DOHH2 (cell line): ENCODE data around the gene DUOXA2.

Source experiments
- H3F3A ChIP-seq: fragments of 200-600 bp; sonication (generic), shearing (Covaris generic); 2 replicates; pipeline ENCODE4 v1.6.0; 2016; ENCODE audit warnings: antibody characterized with exemption, mild to moderate bottlenecking; ENCODE audit not compliant: control insufficient read depth, insufficient read depth
- H3K27ac ChIP-seq: fragments of 200-600 bp; sonication (generic); 2 replicates; pipeline ENCODE4 v1.5.1; 2014; ENCODE audit warnings: low read depth, mild to moderate bottlenecking, low read length, moderate library complexity
- H3K27me3 ChIP-seq: fragments of 200-600 bp; sonication (generic); 2 replicates; pipeline ENCODE4 v1.6.1; 2014; ENCODE audit warnings: mild to moderate bottlenecking, low read length, mixed read lengths; ENCODE audit not compliant: control insufficient read depth
- H3K36me3 ChIP-seq: fragments of 200-600 bp; sonication (generic); 2 replicates; pipeline ENCODE4 v1.6.1; 2014; ENCODE audit warnings: mild to moderate bottlenecking, low read length, moderate library complexity, mixed read lengths; ENCODE audit not compliant: control insufficient read depth
- H3K4me1 ChIP-seq: fragments of 200-600 bp; sonication (generic); 2 replicates; pipeline ENCODE4 v1.6.1; 2014; ENCODE audit warnings: mild to moderate bottlenecking, low read length, mixed read lengths; ENCODE audit not compliant: control insufficient read depth
- H3K4me2 ChIP-seq: fragments of 200-600 bp; sonication (generic); 2 replicates; pipeline ENCODE4 v1.6.0; 2014; ENCODE audit warnings: mild to moderate bottlenecking, low read length, moderate library complexity
- H3K4me3 ChIP-seq: fragments of 200-600 bp; sonication (generic); 2 replicates; pipeline ENCODE4 v1.5.1; 2014; ENCODE audit warnings: mild to moderate bottlenecking, low read length, mixed read lengths
- H3K79me2 ChIP-seq: fragments of 200-600 bp; sonication (generic); 2 replicates; pipeline ENCODE4 v1.6.1; 2014; ENCODE audit warnings: mild to moderate bottlenecking, low read length, mixed read lengths; ENCODE audit not compliant: control insufficient read depth
- H3K9me2 ChIP-seq: fragments of 200-600 bp; sonication (generic); replicated peaks from 2 replicates; pipeline ENCODE4 v1.6.1; 2014; ENCODE audit warnings: mild to moderate bottlenecking, low read length, mixed read lengths; ENCODE audit not compliant: control insufficient read depth
- H3K9me3 ChIP-seq: fragments of 200-600 bp; sonication (generic); 2 replicates; pipeline ENCODE4 v1.6.1; 2014; ENCODE audit warnings: antibody characterized with exemption, low read length, mixed read lengths; ENCODE audit not compliant: control insufficient read depth, insufficient read depth
- H4K20me1 ChIP-seq: fragments of 200-600 bp; sonication (generic); 2 replicates; pipeline ENCODE4 v1.6.0; 2014; ENCODE audit warnings: low read depth, mild to moderate bottlenecking, antibody characterized with exemption, low read length, moderate library complexity; ENCODE audit not compliant: control insufficient read depth, insufficient read depth
- CTCF ChIP-seq: fragments of 200-600 bp; sonication (generic); IDR thresholded peaks from one replicate; pipeline ENCODE4 v1.5.1; 2014; ENCODE audit warnings: antibody characterized with exemption, mild to moderate bottlenecking, low read depth, low read length; ENCODE audit not compliant: poor library complexity, severe bottlenecking
- EZH2phosphoT487 ChIP-seq: fragments of 200-600 bp; sonication (generic); IDR thresholded peaks from 2 replicates; pipeline ENCODE4 v1.6.1; 2017; ENCODE audit warnings: borderline replicate concordance, mild to moderate bottlenecking, antibody characterized with exemption, low read length, moderate library complexity, mixed read lengths

Gene DUOXA2

GRCh38 chr15:45129651-45130129 lies 15.6 kb downstream of the DUOXA2 start, which contains the start of the genes DUOX1 and DUOXA1:
Gene DUOX1 (plus strand): TSS chr15:45129994. CDS start chr15:45131967, 1,973 bp downstream.
Gene DUOXA1 (minus strand): TSS chr15:45129879. CDS start chr15:45123014, 6,865 bp downstream.
- H3K27me3 ChIP-seq, result peaks cover 18% of the 10 kb centered on the region

DNA sequence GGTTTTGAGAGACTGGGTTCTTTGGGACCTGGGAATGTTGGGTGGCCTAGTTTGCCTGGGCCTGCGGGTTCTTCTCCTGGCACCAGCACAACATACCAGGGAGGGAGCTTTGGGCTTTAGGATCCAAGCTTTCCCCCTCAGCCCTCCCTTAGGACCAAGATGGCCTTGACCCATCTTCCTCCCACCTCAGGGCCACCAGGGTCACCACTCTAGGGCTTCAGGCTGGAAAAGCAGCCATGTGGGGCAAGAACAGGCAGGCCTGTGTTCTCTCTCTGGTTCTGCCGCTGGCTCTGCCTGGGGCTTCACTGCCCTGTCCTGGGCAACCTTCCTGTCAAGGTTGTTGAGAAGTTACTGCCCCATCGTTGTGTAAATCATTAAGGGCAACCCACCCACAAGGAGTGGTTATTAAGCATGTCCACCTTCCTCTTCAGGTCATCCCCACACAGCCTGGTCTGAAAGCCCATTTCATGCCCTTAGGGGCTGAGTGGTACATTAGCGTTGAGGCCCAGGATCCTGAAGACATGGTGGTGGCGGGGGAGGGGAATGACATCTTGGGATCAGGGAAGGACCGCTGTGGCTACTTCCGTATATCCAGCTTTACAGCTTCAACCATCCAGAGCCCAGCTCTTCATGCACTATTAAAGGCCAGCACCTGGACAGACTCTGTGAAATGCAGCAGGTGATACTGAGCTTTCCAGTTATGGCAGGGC lies 16.3 kb downstream of the DUOXA2 start:
- Histone ChIP-seq H3K9me2 (no peaks in the 10 kb centered on the region), H3K4me2 (no peak overlapping the region), H4K20me1 (no peaks in the 10 kb centered on the region), H3K27ac (no peak overlapping the region), H3K79me2 (no peaks in the 10 kb centered on the region), H3K36me3 (no peaks in the 10 kb centered on the region), H3K27me3 (peaks cover 12% of the 10 kb centered on the region), H3K4me3 (no peak overlapping the region), H3F3A (no peaks in the 10 kb centered on the region), H3K4me1 (no peaks in the 10 kb centered on the region), H3K9me3 (no peaks in the 10 kb centered on the region)
- no peak for TF ChIP-seq CTCF

More at GRCh38 chr15:45129651-45130129, 15.6 kb downstream of the DUOXA2 start, which contains the start of the genes DUOX1 and DUOXA1:
- no peak within 1 kb of the TSS for H3K4me3 ChIP-seq
- H3K4me2 ChIP-seq, result no peak within 1 kb of the TSS
- H3F3A ChIP-seq, result no peaks in the 10 kb centered on the region
- no peak for TF ChIP-seq EZH2phosphoT487
- no peak for TF ChIP-seq CTCF
- no peaks in the 10 kb centered on the region for H4K20me1 ChIP-seq
- H3K9me2 ChIP-seq, result no peaks in the 10 kb centered on the region
- no peaks in the 10 kb centered on the region for H3K4me1 ChIP-seq
- H3K27ac ChIP-seq, result no peak within 1 kb of the TSS
- no peaks in the 10 kb centered on the region for H3K79me2 ChIP-seq
- H3K9me3 ChIP-seq, result no peaks in the 10 kb centered on the region
- no peaks in the 10 kb centered on the region for H3K36me3 ChIP-seq

- Histone ChIP-seq H3K9me2 (no peaks in the 10 kb centered on the region), H3K4me2 (no peak overlapping the region), H3K4me1 (no peaks in the 10 kb centered on the region), H3F3A (no peaks in the 10 kb centered on the region), H3K9me3 (no peaks in the 10 kb centered on the region), H3K27me3 (peaks cover 12% of the 10 kb centered on the region), H3K36me3 (no peaks in the 10 kb centered on the region), H4K20me1 (no peaks in the 10 kb centered on the region), H3K27ac (no peak overlapping the region), H3K4me3 (no peak overlapping the region), H3K79me2 (no peaks in the 10 kb centered on the region)
- TF ChIP-seq CTCF, result no peak
- no peak for TF ChIP-seq EZH2phosphoT487
Measured at GRCh38 chr15:45131510-45131909, 17.4 kb downstream of the DUOXA2 start.
